SH-SY5Y (cell line): ENCODE results near the gene UBASH3A.

ENCODE experiments used
- GATA2 ChIP-seq: IDR thresholded peaks from 2 replicates; pipeline ENCODE4 v1.6.1; 2011; ENCODE audit warnings: mild to moderate bottlenecking, low read depth, low read length
- GATA3 ChIP-seq: IDR thresholded peaks from 2 replicates; pipeline ENCODE4 v1.6.1; 2011; ENCODE audit warnings: low read depth, mild to moderate bottlenecking, low read length, moderate library complexity

UBASH3A gene

GRCh38 chr21:42403611-42404231 lies at the start of gene UBASH3A:
Gene UBASH3A (plus strand): TSS chr21:42403902. CDS start chr21:42403946, 44 bp downstream.
- TF ChIP-seq GATA2 (no peak), GATA3 (no peak)

- TF ChIP-seq GATA3 (no peak), GATA2 (no peak)
These were observed 47.7 kb upstream of the UBASH3A start for GRCh38 chr21:42356046-42356445.

- no peak for TF ChIP-seq GATA3
- TF ChIP-seq GATA2: no peak
These were observed 47.1 kb upstream of the UBASH3A start for GRCh38 chr21:42356650-42357049.

- no peak for TF ChIP-seq GATA2
- no peak for TF ChIP-seq GATA3
These were observed 46.4 kb upstream of the UBASH3A start for GRCh38 chr21:42357307-42357706.

- TF ChIP-seq GATA2: no peak
- no peak for TF ChIP-seq GATA3
These were observed 45.4 kb upstream of the UBASH3A start for GRCh38 chr21:42358261-42358660.

- no peak for TF ChIP-seq GATA3
- TF ChIP-seq GATA2: no peak
These were observed 44.8 kb upstream of the UBASH3A start for GRCh38 chr21:42358937-42359336.

- TF ChIP-seq GATA3: no peak
- TF ChIP-seq GATA2: no peak
These were observed 43.4 kb upstream of the UBASH3A start for GRCh38 chr21:42360317-42360716.

- TF ChIP-seq GATA3: no peak
- no peak for TF ChIP-seq GATA2
These were observed 42.4 kb upstream of the UBASH3A start for GRCh38 chr21:42361286-42361685.

- TF ChIP-seq GATA3: no peak
- no peak for TF ChIP-seq GATA2
These were observed 41.5 kb upstream of the UBASH3A start for GRCh38 chr21:42362198-42362597.

GRCh38 chr21:42362700-42363099 lies 41.0 kb upstream of the UBASH3A start:
- TF ChIP-seq GATA3 (no peak), GATA2 (no peak)

- no peak for TF ChIP-seq GATA3
- no peak for TF ChIP-seq GATA2
These were observed 40.4 kb upstream of the UBASH3A start for GRCh38 chr21:42363312-42363711.

GRCh38 chr21:42364304-42364865 lies 39.3 kb upstream of the UBASH3A start:
- TF ChIP-seq GATA3 (no peak), GATA2 (no peak)

- TF ChIP-seq GATA2: no peak
- TF ChIP-seq GATA3: no peak
These were observed 37.9 kb upstream of the UBASH3A start for GRCh38 chr21:42365770-42366169.

- TF ChIP-seq GATA3: no peak
- no peak for TF ChIP-seq GATA2
These were observed 37.3 kb upstream of the UBASH3A start, which contains the start of gene TFF1 for GRCh38 chr21:42366292-42367010. Gene TFF1 (minus strand): TSS chr21:42366535. CDS start chr21:42366495, 40 bp downstream.
